ENCODE results near the gene RAB11A.

The RAB11A gene

GRCh38 chr15:65916041-65916663 lies 46.9 kb downstream of the RAB11A start:
- no peak for DNase-seq (ENCODE audit: low read depth in 2 of 3, low spot score in 2 of 3)

- DNase-seq (ENCODE audit: low read depth in 2 of 3, low spot score in 2 of 3) = peak in 2 of 3 experiments; percentile 10 to 29
These were observed 47.5 kb downstream of the RAB11A start for GRCh38 chr15:65916664-65917406.

GRCh38 chr15:65917407-65917756 lies 48.1 kb downstream of the RAB11A start:
- DNase-seq (ENCODE audit: low read depth in 2 of 3, low spot score in 2 of 3) = no peak

- DNase-seq (ENCODE audit: low read depth in 2 of 3, low spot score in 2 of 3) = no peak
These were observed 48.6 kb downstream of the RAB11A start for GRCh38 chr15:65917936-65918335.

GRCh38 chr15:65918357-65918920 lies 49.1 kb downstream of the RAB11A start:
- DNase-seq (ENCODE audit: low read depth in 2 of 3, low spot score in 2 of 3) = no peak

- no peak for DNase-seq (ENCODE audit: low read depth in 2 of 3, low spot score in 2 of 3)
These were observed 49.7 kb downstream of the RAB11A start for GRCh38 chr15:65918945-65919344.

GRCh38 chr15:65919353-65919752 lies 50.1 kb downstream of the RAB11A start:
- DNase-seq (ENCODE audit: low read depth in 2 of 3, low spot score in 2 of 3) = no peak

- DNase-seq (ENCODE audit: low read depth in 2 of 3, low spot score in 2 of 3) = no peak
These were observed 50.8 kb downstream of the RAB11A start for GRCh38 chr15:65920121-65920520.

- no peak for DNase-seq (ENCODE audit: low read depth in 2 of 3, low spot score in 2 of 3)
These were observed 51.6 kb downstream of the RAB11A start for GRCh38 chr15:65920825-65921309.

- no peak for DNase-seq (ENCODE audit: low read depth in 2 of 3, low spot score in 2 of 3)
These were observed 52.5 kb downstream of the RAB11A start for GRCh38 chr15:65921780-65922179.

GRCh38 chr15:65922621-65923020 lies 53.3 kb downstream of the RAB11A start:
- no peak for DNase-seq (ENCODE audit: low read depth in 2 of 3, low spot score in 2 of 3)

- DNase-seq (ENCODE audit: low read depth in 2 of 3, low spot score in 2 of 3) = no peak
These were observed 54.0 kb downstream of the RAB11A start for GRCh38 chr15:65923264-65923663.

- no peak for DNase-seq (ENCODE audit: low read depth in 2 of 3, low spot score in 2 of 3)
These were observed 54.7 kb downstream of the RAB11A start for GRCh38 chr15:65924004-65924403.

GRCh38 chr15:65925338-65925737 lies 56.0 kb downstream of the RAB11A start:
- DNase-seq (ENCODE audit: low read depth in 2 of 3, low spot score in 2 of 3) = no peak

- DNase-seq (ENCODE audit: low read depth in 2 of 3, low spot score in 2 of 3) = no peak
These were observed 57.2 kb downstream of the RAB11A start for GRCh38 chr15:65926459-65926858.

GRCh38 chr15:65926899-65927298 lies 57.6 kb downstream of the RAB11A start:
- no peak for DNase-seq (ENCODE audit: low read depth in 2 of 3, low spot score in 2 of 3)

- no peak for DNase-seq (ENCODE audit: low read depth in 2 of 3, low spot score in 2 of 3)
These were observed 58.3 kb downstream of the RAB11A start for GRCh38 chr15:65927545-65927944.

- no peak for DNase-seq (ENCODE audit: low read depth in 2 of 3, low spot score in 2 of 3)
These were observed 60.3 kb downstream of the RAB11A start for GRCh38 chr15:65929573-65929972.

- no peak for DNase-seq (ENCODE audit: low read depth in 2 of 3, low spot score in 2 of 3)
These were observed 60.8 kb downstream of the RAB11A start for GRCh38 chr15:65930134-65930533.

- no peak for DNase-seq (ENCODE audit: low read depth in 2 of 3, low spot score in 2 of 3)
These were observed 61.9 kb downstream of the RAB11A start for GRCh38 chr15:65931221-65931620.

- DNase-seq (ENCODE audit: low read depth in 2 of 3, low spot score in 2 of 3) = no peak
These were observed 66.1 kb downstream of the RAB11A start for GRCh38 chr15:65935391-65935790.

GRCh38 chr15:65936282-65936681 lies 67.0 kb downstream of the RAB11A start:
- DNase-seq (ENCODE audit: low read depth in 2 of 3, low spot score in 2 of 3) = no peak

All from activated CD8-positive, alpha-beta memory T cell treated with anti-CD3 and anti-CD28 coated beads for 48 hours (primary cell).